ENCODE measurements around the gene NTNG2.

- no peak for TF ChIP-seq CTCF (conservative IDR thresholded peaks at IDR 0.05; ENCODE audit: low read length)
- no peak for TF ChIP-seq EZH2phosphoT487 (IDR thresholded peaks at IDR 0.05; ENCODE audit: borderline replicate concordance)
Observed at GRCh38 chr9:132193227-132194124, 31.6 kb downstream of the NTNG2 start.

All from Loucy (cell line).